GM21390 (cell line): ENCODE measurements around the gene TRIM25.

Source experiments
- ATAC-seq: cut with Tn5 transposase; IDR thresholded peaks from one replicate; pipeline ENCODE4 v1.9.1; 2021; ENCODE audit not compliant: unreplicated experiment

The TRIM25 gene

GRCh38 chr17:56896968-56897359, 16.9 kb downstream of the TRIM25 start:
- ATAC-seq: no peak

DNA sequence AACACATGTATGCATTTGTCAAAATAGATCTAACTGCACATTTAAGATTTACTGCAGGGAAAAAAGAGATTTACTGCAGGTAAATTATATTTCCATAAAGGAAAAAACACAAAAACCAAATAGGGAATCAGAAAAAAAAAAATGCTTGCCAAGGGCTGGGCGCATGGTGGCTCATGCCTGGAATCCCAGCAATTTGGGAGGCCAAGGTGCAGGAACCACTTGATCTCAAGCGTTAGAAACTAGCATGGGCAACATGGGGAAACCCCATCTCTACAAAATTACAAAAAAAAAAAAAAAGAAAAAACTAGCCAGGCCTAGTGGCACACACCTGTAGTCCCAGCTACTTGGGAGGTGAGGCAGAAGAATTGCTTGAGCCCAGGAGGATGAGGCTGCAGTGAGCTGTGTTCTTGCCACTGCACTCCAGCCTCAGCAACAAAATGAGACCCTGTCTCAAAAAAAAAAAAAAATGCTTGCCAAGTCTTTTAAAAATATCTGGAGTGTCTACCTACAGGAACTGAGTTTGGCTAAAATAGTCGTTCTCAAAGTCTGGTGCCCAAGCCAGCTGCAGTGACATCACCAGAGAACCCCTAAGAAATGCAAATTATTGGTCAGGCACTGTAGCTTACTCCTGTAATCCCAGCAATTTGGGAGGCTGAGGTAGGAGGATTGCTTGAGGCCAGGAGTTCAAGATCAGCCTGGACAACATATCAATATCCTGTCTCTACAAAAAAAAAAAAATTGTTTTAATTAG, 17.5 kb downstream of the TRIM25 start:
- no peak for ATAC-seq

GRCh38 chr17:56894859-56895455, 18.9 kb downstream of the TRIM25 start:
- ATAC-seq: no peak

DNA sequence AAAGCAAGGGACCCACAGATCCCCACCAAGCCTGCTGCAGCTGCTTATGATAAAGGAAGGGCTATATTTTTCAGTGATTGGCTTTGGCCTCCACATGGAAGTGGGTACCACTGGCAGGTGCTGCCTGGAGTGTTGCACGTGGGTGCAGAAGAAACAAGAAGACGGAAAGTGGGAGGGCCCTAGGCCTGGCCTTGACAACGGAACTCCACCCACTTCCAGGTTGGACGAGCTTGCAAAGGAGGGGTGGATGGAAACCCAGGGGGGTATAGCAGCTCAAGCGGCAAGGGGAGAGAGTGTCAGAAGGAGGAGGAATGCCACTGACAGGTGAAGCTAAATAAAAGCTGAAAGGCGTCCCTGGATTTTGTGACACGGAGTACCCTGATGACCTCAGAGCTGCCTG, 20.3 kb downstream of the TRIM25 start:
- ATAC-seq: no peak

- no peak for ATAC-seq
Measured at GRCh38 chr17:56892333-56892732, 21.5 kb downstream of the TRIM25 start.

GRCh38 chr17:56891751-56892150, 22.1 kb downstream of the TRIM25 start:
- ATAC-seq: no peak

- ATAC-seq: no peak
Measured at GRCh38 chr17:56890906-56891674, 22.8 kb downstream of the TRIM25 start.

GRCh38 chr17:56890390-56890789, 23.5 kb downstream of the TRIM25 start:
- ATAC-seq: no peak

GRCh38 chr17:56887552-56888467, 26.0 kb downstream of the TRIM25 start:
- ATAC-seq: no peak

DNA sequence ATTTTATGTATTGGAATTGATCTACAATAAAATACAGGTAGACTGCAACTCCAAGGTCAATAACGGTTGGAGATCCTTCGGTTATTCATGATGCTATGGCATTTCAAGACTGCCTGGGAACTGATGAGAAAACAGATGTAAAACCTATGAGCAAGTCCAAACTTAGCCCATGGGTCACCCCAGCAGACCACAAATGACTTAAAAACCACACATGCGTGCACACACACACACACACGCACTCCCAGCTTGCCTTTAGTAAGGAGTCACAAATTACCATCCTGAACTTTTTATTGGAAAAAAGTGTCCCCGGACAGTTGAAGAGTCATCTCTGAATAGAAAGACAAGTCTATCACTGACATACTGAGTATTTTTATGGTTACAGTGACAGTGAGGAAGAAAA, 26.7 kb downstream of the TRIM25 start:
- no peak for ATAC-seq

DNA sequence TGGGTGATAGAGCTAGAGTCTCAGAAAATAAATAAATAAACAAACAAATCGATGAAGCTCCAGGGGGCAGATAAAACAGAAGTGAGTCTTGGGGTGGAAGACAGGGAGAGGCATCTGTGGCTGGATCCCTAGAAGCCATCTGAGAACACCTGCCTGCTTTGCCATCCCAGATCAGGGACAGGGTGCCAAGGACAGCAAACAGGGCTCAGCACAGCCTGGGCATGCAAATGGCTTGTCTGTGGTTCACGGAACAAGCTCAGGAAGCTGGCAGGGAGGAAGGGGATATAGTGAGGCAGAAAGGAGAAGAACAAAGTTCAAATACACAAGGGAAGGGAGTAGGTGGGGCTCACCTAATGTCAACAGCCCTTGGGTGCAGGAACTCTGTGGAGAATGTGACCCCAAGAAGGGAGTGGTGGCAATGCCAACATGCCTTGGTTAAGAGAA, 27.5 kb downstream of the TRIM25 start:
- ATAC-seq: no peak

DNA sequence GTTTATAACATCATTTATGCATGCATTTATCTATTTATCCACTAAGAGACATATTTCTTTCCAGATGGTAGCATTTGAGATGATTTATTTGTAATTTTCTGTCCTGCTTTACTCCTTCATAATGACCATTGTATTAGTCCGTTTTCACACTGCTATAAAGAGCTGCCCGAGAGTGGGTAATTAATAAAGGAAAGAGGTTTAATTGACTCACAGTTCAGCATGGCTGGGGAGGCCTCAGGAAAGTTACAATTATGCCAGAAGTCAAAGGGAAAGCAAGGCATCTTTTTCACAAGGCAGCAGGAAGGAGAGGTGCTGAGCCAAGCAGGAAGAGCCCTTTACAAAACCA, 28.6 kb downstream of the TRIM25 start:
- no peak for ATAC-seq

GRCh38 chr17:56884483-56885311, 29.2 kb downstream of the TRIM25 start:
- ATAC-seq: no peak

DNA sequence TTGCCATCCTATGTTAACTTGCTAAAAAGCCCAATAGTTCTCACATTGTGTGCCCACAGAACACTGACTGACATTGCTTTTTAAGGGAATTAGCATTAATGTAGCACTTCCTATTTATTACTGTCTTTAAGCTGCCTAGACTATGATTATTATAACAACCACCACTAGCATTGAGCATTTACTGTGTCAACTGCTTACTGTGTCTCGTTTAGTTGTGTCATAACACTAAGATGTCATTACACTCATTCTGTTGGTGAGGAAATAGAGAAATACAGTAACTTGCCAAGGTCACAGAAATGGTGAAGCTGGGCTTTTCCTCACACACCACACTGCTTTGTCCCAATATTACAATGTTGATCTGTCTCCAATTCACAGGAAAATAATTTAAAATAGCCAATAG, 30.2 kb downstream of the TRIM25 start:
- ATAC-seq: no peak

- no peak for ATAC-seq
Measured at GRCh38 chr17:56881685-56882295, 32.1 kb downstream of the TRIM25 start.

GRCh38 chr17:56880571-56880970, 33.3 kb downstream of the TRIM25 start:
- no peak for ATAC-seq

GRCh38 chr17:56880133-56880532, 33.7 kb downstream of the TRIM25 start:
- ATAC-seq: no peak

DNA sequence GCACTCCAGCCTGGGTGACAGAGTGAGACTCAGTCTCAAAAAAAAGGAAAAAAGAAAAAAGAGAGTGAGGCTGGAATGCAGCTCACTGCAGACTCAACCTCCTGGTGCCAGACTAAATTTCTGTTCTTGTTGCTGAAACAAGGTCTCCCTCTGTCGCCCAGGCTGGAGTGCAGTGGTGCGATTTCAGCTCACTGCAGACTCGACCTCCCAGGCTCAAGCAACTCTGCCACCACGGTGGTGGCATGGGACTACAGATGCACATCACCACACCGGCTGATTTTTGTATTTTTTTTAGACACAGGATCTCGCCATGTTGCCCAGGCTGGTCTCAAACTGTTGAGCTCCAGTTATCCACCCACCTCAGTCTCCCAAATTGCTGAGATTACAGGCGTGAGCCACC, 34.6 kb downstream of the TRIM25 start:
- ATAC-seq: no peak

DNA sequence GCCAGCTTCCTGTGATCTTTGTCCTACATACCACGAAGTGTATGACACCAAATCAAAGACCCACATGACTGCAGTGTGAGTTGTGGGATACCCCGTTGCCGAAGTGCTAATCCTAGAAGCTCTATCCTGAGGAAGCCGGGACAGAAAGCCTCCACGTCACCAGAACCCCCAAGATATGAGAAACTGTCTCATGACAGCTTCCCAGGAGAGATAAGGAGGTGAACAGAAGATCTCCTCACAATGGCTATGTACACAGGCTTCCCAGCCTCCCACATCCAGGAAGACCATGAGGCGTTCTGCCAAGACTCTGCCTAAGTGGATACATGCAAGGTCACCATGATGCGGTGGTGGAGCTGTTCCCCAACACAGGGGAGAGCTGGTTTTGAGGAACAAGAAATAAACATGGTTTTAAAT, 37.1 kb downstream of the TRIM25 start:
- no peak for ATAC-seq
